GM18867 (cell line): ENCODE measurements around the gene FAM174C.
"Not testable (repeated sequence)": the region's sequence is repeated elsewhere in the genome, so short reads cannot be mapped to it uniquely, and the experiment has no call there.

Experiments used
- ATAC-seq: cut with Tn5 transposase; IDR thresholded peaks from one replicate; pipeline ENCODE4 v1.9.1; 2021; ENCODE audit warnings: mild to moderate bottlenecking, moderate library complexity; ENCODE audit not compliant: unreplicated experiment

FAM174C gene

DNA sequence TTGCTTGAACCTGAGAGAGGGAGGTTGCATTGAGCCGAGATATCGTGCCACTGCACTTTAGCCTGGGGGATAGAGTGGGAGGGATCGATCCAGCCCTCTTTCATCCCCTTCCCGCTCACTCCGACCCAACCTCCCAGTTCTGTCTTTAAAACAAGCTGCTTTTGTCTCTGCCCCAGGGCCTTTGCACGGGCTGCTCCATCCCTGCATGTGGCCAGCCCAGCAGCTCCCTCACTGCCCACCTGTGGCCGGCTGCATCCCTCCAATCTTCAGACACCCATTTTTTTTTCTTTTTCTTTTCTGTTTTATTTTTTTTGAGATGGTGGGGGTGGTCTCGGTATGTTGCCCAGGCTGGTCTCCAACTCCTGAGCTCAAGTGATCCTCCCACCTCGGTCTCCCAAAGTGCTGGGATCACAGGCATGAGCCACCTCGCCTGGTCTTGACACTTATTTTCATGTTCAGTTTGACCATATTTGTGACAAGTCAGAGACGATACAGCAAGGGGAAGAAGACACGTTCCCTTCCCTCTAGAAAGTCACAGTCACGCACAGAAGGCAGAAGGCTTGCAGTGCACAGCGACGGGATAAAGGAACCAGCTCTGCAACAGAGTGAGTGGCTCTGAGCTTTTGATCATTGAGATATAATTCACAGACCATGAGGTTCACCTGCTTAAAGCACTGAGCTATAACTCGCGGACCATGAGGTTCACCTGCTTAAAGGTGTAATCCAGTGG lies 42.1 kb downstream of the FAM174C start:
- no peak for ATAC-seq

DNA sequence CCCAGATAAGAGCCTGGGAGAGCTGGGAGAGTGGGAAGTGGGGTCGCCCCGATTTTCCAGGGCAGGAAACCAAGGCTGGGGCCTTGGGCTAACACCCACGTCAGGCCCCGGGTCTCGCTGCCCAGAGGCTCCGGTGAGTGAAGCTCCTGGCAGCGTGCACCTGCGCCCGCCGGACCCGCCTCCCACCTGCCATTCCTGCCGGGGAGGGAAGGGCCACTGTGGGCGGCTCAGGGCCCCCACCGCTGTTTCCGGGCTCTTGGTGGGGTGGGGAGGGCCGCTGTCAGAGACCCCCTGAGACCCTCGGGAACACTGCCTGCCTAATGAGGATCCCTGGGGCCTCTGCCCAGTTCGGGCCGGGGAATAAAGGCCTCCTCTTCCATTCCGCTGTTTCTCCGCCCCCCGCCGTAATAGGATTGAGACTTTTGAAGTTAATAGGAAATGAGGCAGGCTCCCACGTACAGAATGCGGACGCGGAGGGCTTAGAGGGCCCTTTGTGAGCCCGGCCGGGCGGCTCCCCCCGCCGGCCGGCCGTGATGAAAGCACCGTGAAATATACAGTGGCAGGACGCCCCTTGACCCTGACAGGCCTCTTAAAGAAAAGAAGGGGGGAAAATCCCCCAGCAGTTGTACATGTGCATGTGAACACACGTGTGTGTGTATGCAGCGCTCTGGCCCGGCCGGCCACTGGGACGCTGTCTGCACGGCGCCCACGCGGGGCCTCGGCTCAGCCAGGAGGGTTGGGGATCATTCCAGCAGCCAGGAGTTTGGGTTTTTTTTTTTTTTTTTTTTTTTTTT lies 43.5 kb downstream of the FAM174C start:
- no peak for ATAC-seq

DNA sequence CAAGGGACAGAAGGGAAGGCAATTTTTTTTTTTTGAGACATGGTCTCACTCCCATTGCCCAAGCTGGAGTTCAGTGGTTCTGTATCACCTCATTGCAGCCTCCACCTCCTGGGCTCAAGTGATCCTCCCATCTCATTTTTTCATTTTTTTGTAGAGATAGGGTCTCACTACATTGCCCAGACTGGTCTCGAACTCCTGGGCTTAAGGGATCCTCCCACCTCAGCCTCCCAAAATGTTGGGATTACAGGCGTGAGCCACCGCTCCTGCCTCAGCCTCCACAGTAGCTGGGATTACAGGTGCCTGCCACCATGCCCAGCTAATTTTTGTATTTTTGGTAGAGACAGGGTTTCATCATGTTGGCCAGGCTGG lies 44.9 kb downstream of the FAM174C start:
- ATAC-seq, result not testable (repeated sequence)

DNA sequence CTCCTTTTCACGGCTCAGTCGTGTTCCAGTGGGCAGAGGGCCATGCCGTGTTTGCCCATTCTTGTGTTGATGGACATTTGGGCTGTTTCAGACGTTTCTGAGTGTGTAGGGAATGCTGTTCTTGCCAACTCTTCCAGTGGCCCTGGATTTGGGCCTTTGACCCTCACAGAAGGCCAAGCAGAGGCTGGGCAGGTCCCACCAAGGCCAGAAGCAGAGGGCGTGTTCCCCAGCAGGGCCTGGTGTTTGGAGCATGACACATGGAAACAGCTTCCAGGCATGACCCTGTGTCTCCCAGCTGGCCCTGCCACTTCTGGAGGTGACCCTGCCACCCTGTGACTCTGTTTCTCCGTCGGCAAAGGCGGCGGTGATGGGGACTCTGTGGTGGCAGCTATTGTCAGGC lies 46.2 kb downstream of the FAM174C start:
- no peak for ATAC-seq

DNA sequence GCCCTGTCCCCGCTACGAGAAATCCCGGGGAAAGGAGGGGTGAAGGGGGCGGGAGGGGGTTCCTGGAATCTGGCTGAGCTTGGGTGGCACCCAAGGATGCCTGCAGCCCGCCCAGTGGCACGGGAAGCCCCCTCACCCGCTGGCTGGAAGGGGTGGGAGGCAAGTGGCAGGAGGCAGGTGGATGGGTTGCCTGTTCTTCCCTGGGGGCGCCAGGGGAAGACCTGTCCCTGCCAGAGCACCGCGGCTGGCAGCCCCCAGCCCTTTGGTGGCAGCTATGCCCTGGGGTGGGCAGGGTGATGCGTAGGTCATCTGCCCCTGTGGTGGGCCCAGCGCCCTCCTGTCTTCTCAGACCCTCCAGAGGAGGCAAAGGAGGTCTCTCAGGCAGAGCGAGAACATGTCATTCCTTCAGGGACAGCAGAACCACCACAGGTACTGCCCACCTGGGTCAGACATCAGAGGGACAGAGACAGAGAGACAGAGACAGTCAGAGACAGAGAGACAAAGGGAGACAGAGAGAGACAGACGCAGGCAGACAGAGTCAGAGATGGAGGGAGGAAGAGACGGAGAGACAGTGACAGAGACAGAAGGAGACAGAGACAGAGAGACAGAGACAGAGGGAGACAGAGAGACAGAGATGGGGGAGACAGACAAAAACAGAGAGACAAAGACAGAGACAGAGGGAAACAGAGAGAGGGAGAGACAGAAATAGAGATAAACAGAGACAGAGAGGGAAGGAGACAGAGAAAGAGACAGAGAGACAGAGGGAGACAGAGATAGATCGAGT lies 47.1 kb downstream of the FAM174C start:
- ATAC-seq, result no peak

DNA sequence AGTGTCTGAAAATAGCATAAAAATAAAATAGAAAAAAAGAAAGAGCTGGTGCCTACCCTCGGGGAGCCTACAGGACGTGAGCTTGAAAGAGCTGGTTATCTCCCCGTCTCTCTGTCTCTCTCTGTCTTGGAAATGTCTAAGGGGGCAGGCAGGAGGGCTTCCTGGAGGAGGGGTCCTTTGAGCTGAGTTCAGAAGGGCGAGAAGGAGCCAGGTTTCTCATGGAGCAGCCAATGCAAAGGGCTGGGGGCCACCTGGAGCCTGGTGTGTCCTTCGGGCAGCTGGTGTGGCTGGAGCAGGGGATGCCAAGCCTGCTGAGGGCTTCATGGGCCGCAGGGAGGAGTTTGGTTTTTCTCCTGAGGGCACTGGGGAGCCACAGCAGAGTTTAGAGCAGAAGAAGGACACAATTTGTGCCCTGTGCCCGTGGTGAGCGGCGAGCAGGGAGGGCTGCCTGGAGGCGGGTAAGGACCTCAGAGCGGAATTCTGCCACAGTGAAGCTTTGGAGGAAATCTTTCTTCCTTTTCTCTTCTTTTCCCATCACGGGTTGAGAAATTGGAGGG lies 49.0 kb downstream of the FAM174C start:
- no peak for ATAC-seq

DNA sequence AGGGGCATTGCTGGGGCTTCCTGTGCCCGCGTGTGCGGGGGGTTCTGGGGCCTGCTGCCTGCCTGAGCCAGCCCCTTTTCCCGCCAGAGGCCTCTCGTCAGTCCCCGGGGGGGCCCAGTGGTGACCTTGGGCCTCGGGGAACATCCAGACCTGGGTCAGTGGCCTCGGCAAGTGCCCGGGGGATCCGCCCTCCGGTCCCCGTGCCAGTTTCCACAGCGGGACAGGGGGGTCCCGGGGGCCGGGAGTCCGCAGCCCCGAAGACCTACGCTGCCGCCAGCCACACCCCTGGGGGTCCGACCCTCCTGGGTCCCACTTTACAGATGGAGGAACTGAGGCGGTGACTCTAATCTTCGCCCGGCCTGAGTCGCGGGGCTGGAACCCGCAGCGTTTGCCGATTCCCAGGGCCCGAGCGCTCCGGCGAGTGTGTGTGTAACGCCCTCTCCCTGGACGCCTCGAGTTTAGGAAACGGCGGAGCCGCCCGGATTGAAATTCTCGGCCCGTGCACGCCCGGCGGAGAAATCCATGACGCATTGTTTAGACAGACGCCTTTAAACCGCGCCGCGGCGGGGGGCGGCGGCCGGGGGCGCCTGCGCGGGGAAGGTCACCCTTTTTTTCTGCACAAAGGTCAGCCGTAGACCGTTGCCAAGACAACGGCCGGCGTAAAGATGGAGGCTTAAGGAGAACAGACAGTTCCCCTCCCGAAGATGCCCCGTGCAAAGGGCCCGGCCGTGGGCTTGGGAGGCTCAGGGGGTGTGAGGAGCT lies 49.7 kb downstream of the FAM174C start:
- no peak for ATAC-seq

DNA sequence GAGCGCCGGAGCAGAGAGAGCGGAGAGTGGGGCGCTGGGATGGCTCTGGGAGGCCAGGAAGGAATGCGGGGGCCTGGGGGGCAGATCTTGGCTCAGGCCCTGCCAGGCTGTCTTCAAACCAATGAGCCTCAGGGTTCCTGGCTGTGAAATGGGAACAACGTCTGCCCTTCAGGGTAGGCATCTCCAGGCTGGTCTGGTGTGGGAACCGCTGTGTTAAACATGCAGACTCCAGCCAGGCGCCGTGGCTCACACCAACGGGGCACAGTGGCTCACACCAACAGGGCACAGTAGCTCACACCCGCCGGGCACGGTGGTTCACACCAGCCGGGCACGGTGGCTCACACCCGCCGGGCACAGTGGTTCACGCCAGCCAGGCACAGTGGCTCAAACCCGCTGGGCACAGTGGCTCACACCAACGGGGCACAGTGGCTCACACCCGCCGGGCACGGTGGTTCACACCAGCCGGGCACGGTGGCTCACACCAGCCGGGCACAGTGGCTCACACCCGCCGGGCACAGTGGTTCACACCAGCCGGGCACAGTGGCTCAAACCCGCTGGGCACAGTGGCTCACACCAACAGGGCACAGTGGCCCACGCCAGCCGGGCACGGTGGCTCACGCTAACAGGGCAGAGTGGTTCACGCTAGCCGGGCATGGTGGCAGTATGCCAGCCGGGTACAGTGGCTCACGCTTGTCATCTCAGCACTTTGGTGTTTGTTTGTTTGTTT lies 50.4 kb downstream of the FAM174C start:
- ATAC-seq, result no peak

DNA sequence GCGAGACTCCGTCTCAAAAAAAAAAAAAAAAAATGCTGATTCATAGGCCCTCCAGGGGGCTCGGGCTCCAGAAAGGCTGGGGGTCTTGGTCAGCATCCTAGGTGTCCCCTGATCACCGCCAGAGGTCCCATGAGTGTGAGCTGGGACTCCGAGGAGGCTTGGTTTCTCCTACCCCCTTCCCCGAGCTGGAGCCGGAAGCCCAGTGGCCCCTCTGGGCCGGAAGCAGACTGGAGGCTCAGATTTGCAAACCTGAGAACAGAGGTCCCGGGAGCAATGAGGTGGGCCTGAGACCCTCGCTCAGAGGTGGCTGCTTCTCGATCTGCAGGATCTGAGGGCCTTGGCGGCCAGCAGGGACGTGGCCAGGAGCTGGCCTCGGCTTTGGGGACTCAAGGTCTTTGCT lies 51.8 kb downstream of the FAM174C start:
- ATAC-seq, result no peak
